ENCODE data around the gene HERC4.

The HERC4 gene

DNA sequence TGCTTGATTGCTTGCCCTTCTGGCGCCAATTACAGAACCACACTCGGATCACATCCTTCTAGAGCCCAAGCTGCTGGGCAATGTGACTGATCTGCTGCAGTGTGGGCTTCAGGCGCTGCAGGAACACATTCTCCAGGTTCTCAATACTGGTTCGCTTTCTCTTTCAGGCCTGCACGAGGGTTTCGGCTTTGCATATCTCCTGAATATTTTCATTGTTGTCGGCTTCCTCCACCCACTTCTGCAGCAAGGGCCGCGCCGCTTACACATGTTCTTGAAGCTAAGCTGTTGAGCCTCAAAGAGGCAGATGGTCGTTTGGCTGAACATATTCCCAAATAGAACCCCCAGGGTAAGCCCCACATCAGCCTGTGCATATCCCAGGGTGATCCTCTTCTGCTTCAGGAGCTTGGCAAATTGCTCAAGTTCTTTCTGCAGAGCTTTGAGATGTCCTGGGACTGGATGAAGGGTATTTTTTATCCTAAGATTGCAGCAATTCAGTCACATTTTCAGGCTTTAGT is 64.6 kb downstream of the HERC4 start:
- H3K4me1 ChIP-seq (ENCODE audit: insufficient read depth, low read length, severe bottlenecking): no peaks in the 10 kb centered on the region
- H2AFZ ChIP-seq (ENCODE audit: low read length): no peak overlapping the region
- TF ChIP-seq CTCF (IDR thresholded peaks at IDR 0.05; ENCODE audit: low read length): no peak
- TF ChIP-seq EZH2 (IDR thresholded peaks at IDR 0.05; ENCODE audit: borderline replicate concordance, low read length): no peak
- H3K9me3 ChIP-seq (ENCODE audit: low read length): 0 out of 2 replicates have a peak, but pooled peaks cover 3% of the 10 kb centered on the region
- H3K4me2 ChIP-seq (ENCODE audit: low read length): no peak overlapping the region
- H3K9ac ChIP-seq (ENCODE audit: low read length): no peak overlapping the region
- H3K79me2 ChIP-seq (ENCODE audit: insufficient read depth, low read length): no peaks in the 10 kb centered on the region
- H4K20me1 ChIP-seq (ENCODE audit: insufficient read depth, low read length): no peaks in the 10 kb centered on the region
- no peak overlapping the region for H3K4me3 ChIP-seq (ENCODE audit: low read depth, low read length, poor library complexity, severe bottlenecking)
- H3F3A ChIP-seq (ENCODE audit: insufficient read depth, low read length): no peaks in the 10 kb centered on the region
- no peaks in the 10 kb centered on the region for H3K9me2 ChIP-seq (ENCODE audit: low read depth, low read length)
- peaks cover 33% of the 10 kb centered on the region for H3K36me3 ChIP-seq (ENCODE audit: insufficient read depth, low read length)
- no peak overlapping the region for H3K27ac ChIP-seq (ENCODE audit: low read depth, low read length, poor library complexity, severe bottlenecking)
- no peaks in the 10 kb centered on the region for H3K27me3 ChIP-seq (ENCODE audit: insufficient read depth, low read length)

- no peak for TF ChIP-seq EZH2 (IDR thresholded peaks at IDR 0.05; ENCODE audit: borderline replicate concordance, low read length)
- TF ChIP-seq CTCF (IDR thresholded peaks at IDR 0.05; ENCODE audit: low read length): no peak
- H3K4me1 ChIP-seq (ENCODE audit: insufficient read depth, low read length, severe bottlenecking): no peaks in the 10 kb centered on the region
- H3K4me3 ChIP-seq (ENCODE audit: low read depth, low read length, poor library complexity, severe bottlenecking): no peak overlapping the region
- H3K9ac ChIP-seq (ENCODE audit: low read length): no peak overlapping the region
- no peak overlapping the region for H2AFZ ChIP-seq (ENCODE audit: low read length)
- no peaks in the 10 kb centered on the region for H3F3A ChIP-seq (ENCODE audit: insufficient read depth, low read length)
- no peak overlapping the region for H3K4me2 ChIP-seq (ENCODE audit: low read length)
- H3K27ac ChIP-seq (ENCODE audit: low read depth, low read length, poor library complexity, severe bottlenecking): no peak overlapping the region
- no peaks in the 10 kb centered on the region for H3K27me3 ChIP-seq (ENCODE audit: insufficient read depth, low read length)
- H3K36me3 ChIP-seq (ENCODE audit: insufficient read depth, low read length): peaks cover 24% of the 10 kb centered on the region
- no peaks in the 10 kb centered on the region for H3K9me2 ChIP-seq (ENCODE audit: low read depth, low read length)
- H3K9me3 ChIP-seq (ENCODE audit: low read length): 0 out of 2 replicates have a peak, but pooled peaks cover 3% of the 10 kb centered on the region
- H4K20me1 ChIP-seq (ENCODE audit: insufficient read depth, low read length): no peaks in the 10 kb centered on the region
- no peaks in the 10 kb centered on the region for H3K79me2 ChIP-seq (ENCODE audit: insufficient read depth, low read length)
Measured at GRCh38 chr10:68007356-68007755, 67.7 kb downstream of the HERC4 start.

GRCh38 chr10:68001539-68001938 is 73.5 kb downstream of the HERC4 start:
- Histone ChIP-seq H3K9me3 (ENCODE audit: low read length) (no peaks in the 10 kb centered on the region), H2AFZ (ENCODE audit: low read length) (no peak overlapping the region), H3K9ac (ENCODE audit: low read length) (no peak overlapping the region), H3K4me2 (ENCODE audit: low read length) (no peak overlapping the region), H3K79me2 (ENCODE audit: insufficient read depth, low read length) (no peaks in the 10 kb centered on the region), H3K9me2 (ENCODE audit: low read depth, low read length) (no peaks in the 10 kb centered on the region), H3K36me3 (ENCODE audit: insufficient read depth, low read length) (peaks cover 5% of the 10 kb centered on the region; the same call in 1 of the 2 replicates), H3K27ac (ENCODE audit: low read depth, low read length, poor library complexity, severe bottlenecking) (no peak overlapping the region), H3K27me3 (ENCODE audit: insufficient read depth, low read length) (no peaks in the 10 kb centered on the region), H3F3A (ENCODE audit: insufficient read depth, low read length) (no peaks in the 10 kb centered on the region), H3K4me1 (ENCODE audit: insufficient read depth, low read length, severe bottlenecking) (no peaks in the 10 kb centered on the region), H4K20me1 (ENCODE audit: insufficient read depth, low read length) (no peaks in the 10 kb centered on the region), H3K4me3 (ENCODE audit: low read depth, low read length, poor library complexity, severe bottlenecking) (no peak overlapping the region)
- TF ChIP-seq EZH2 (IDR thresholded peaks at IDR 0.05; ENCODE audit: borderline replicate concordance, low read length) (no peak), CTCF (IDR thresholded peaks at IDR 0.05; ENCODE audit: low read length) (no peak)
